H9 (cell line): ENCODE results near the gene HOXB6. TPM values are rescaled to one million over a fixed set of nuclear protein-coding genes. Genes with fewer than 3 reads are reported as not detected.

ENCODE experiments used
- DNase-seq: peaks from one replicate; pipeline ENCODE4 v3.0.0-alpha.2; 2017
- H2AFZ ChIP-seq: one replicate; pipeline ENCODE4 v1.6.1; 2013; ENCODE audit warnings: mild to moderate bottlenecking, low read length, control low read depth, moderate library complexity
- H2AK5ac ChIP-seq: 2 replicates; pipeline ENCODE4 v1.6.1; 2013; ENCODE audit warnings: low read length, control low read depth, mixed read lengths; ENCODE audit not compliant: insufficient read length
- H2BK120ac ChIP-seq: one replicate; pipeline ENCODE4 v1.6.1; 2013; ENCODE audit warnings: low read depth, mild to moderate bottlenecking, low read length, control low read depth, inconsistent platforms; ENCODE audit not compliant: poor library complexity, severe bottlenecking
- H2BK12ac ChIP-seq: 2 replicates; pipeline ENCODE4 v1.6.1; 2013; ENCODE audit warnings: low read length, control low read depth, mixed read lengths, low read depth; ENCODE audit not compliant: insufficient read length
- H2BK15ac ChIP-seq: 2 replicates; pipeline ENCODE4 v1.6.1; 2013; ENCODE audit warnings: low read depth, low read length, control low read depth
- H2BK20ac ChIP-seq: one replicate; pipeline ENCODE4 v1.6.1; 2013; ENCODE audit warnings: low read depth, mild to moderate bottlenecking, low read length, control low read depth, inconsistent platforms; ENCODE audit not compliant: poor library complexity, severe bottlenecking
- H2BK5ac ChIP-seq: 2 replicates; pipeline ENCODE4 v1.6.1; 2013; ENCODE audit warnings: low read length, control low read depth, mixed read lengths; ENCODE audit not compliant: insufficient read length
- H3K14ac ChIP-seq: 2 replicates; pipeline ENCODE4 v1.6.1; 2013; ENCODE audit warnings: low read length, control low read depth; ENCODE audit not compliant: insufficient read depth
- H3K18ac ChIP-seq: 2 replicates; pipeline ENCODE4 v1.6.1; 2013; ENCODE audit warnings: low read depth, mild to moderate bottlenecking, mixed read lengths, low read length, control low read depth; ENCODE audit not compliant: insufficient read length
- H3K23ac ChIP-seq: 2 replicates; pipeline ENCODE4 v1.6.1; 2013; ENCODE audit warnings: low read length, control low read depth, mixed read lengths, low read depth; ENCODE audit not compliant: insufficient read length
- H3K23me2 ChIP-seq: 2 replicates; pipeline ENCODE4 v1.6.1; 2013; ENCODE audit warnings: low read depth, mild to moderate bottlenecking, mixed read lengths, low read length, control low read depth; ENCODE audit not compliant: insufficient read length, poor library complexity, severe bottlenecking
- H3K27ac ChIP-seq: 2 replicates; pipeline ENCODE4 v1.5.1; 2013; ENCODE audit warnings: low read length, control low read depth, mixed read lengths, low read depth; ENCODE audit not compliant: insufficient read length
- H3K27me3 ChIP-seq: 2 replicates; pipeline ENCODE4 v1.6.1; 2013; ENCODE audit warnings: low read length, control low read depth, inconsistent platforms; ENCODE audit not compliant: insufficient read depth
- H3K4ac ChIP-seq: 2 replicates; pipeline ENCODE4 v1.6.1; 2013; ENCODE audit warnings: low read depth, mild to moderate bottlenecking, control low read depth, inconsistent platforms, low read length, moderate library complexity
- H3K4me1 ChIP-seq: 2 replicates; pipeline ENCODE4 v1.6.1; 2013; ENCODE audit warnings: low read length, control low read depth, inconsistent platforms; ENCODE audit not compliant: insufficient read depth
- H3K4me2 ChIP-seq: 2 replicates; pipeline ENCODE4 v1.6.1; 2013; ENCODE audit warnings: low read length, control low read depth, mixed read lengths; ENCODE audit not compliant: insufficient read length, insufficient read depth
- H3K56ac ChIP-seq: 2 replicates; pipeline ENCODE4 v1.6.1; 2013; ENCODE audit warnings: low read depth, mild to moderate bottlenecking, mixed read lengths, low read length, control low read depth; ENCODE audit not compliant: insufficient read length
- H3K79me1 ChIP-seq: 2 replicates; pipeline ENCODE4 v1.6.1; 2013; ENCODE audit warnings: low read depth, mild to moderate bottlenecking, moderate library complexity, low read length, control low read depth, inconsistent platforms; ENCODE audit not compliant: insufficient read depth, poor library complexity, severe bottlenecking
- H3K79me2 ChIP-seq: 2 replicates; pipeline ENCODE4 v1.6.1; 2013; ENCODE audit warnings: low read length, control low read depth, inconsistent platforms; ENCODE audit not compliant: insufficient read depth
- H3K9ac ChIP-seq: 2 replicates; pipeline ENCODE4 v1.6.1; 2013; ENCODE audit warnings: low read length, control low read depth, mixed read lengths; ENCODE audit not compliant: insufficient read length; ENCODE audit errors: extremely low read depth
- H3K9me3 ChIP-seq: one replicate; pipeline ENCODE4 v1.6.1; 2013; ENCODE audit warnings: low read depth, low read length, inconsistent platforms; ENCODE audit not compliant: control insufficient read depth
- H3T11ph ChIP-seq: one replicate; pipeline ENCODE4 v1.6.1; 2013; ENCODE audit warnings: mild to moderate bottlenecking, low read length, control low read depth, inconsistent platforms
- H4K20me1 ChIP-seq: one replicate; pipeline ENCODE4 v1.6.1; 2013; ENCODE audit not compliant: control insufficient read depth, insufficient read length, insufficient read depth
- H4K5ac ChIP-seq: 2 replicates; pipeline ENCODE4 v1.6.1; 2013; ENCODE audit warnings: low read depth, mild to moderate bottlenecking, mixed read lengths, low read length, control low read depth; ENCODE audit not compliant: insufficient read length
- H4K8ac ChIP-seq: replicated peaks from 2 replicates; pipeline ENCODE4 v1.6.1; 2013; ENCODE audit warnings: low read length, control low read depth, mixed read lengths, low read depth; ENCODE audit not compliant: insufficient read length
- H4K91ac ChIP-seq: 2 replicates; pipeline ENCODE4 v1.6.1; 2013; ENCODE audit warnings: low read depth, mild to moderate bottlenecking, moderate library complexity, mixed read lengths, low read length, control low read depth; ENCODE audit not compliant: insufficient read length
- H3K27ac Mint-ChIP-seq, 3 experiments: 2 replicates in 2 of 3; 3 replicates in 1 of 3; pipeline ENCODE4 v1.8.0; 2020 to 2021; ENCODE audit warnings: mixed read lengths in 3 of 3, mild to moderate bottlenecking in 1 of 3, moderate library complexity in 1 of 3
- H3K27me3 Mint-ChIP-seq: 2 replicates; pipeline ENCODE4 v1.8.0; 2021; ENCODE audit warnings: low read depth, mild to moderate bottlenecking, moderate library complexity, mixed read lengths
- H3K36me3 Mint-ChIP-seq, 3 experiments: 2 replicates in 2 of 3; 3 replicates in 1 of 3; pipeline ENCODE4 v1.8.0; 2020 to 2021; ENCODE audit warnings: low read depth in 3 of 3, mixed read lengths in 3 of 3; ENCODE audit not compliant: insufficient read depth in 1 of 3
- H3K4me1 Mint-ChIP-seq, 2 experiments: 2 replicates each; pipeline ENCODE4 v1.8.0; 2020; ENCODE audit warnings: mixed read lengths in 2 of 2
- H3K4me3 Mint-ChIP-seq, 2 experiments: 2 replicates in 1 of 2; 3 replicates in 1 of 2; pipeline ENCODE4 v1.8.0; 2020 to 2021; ENCODE audit warnings: mild to moderate bottlenecking in 2 of 2, mixed read lengths in 2 of 2, moderate library complexity in 1 of 2
- H3K9me3 Mint-ChIP-seq, 2 experiments: 2 replicates in 1 of 2; 3 replicates in 1 of 2; pipeline ENCODE4 v1.8.0; 2020; ENCODE audit warnings: mild to moderate bottlenecking in 2 of 2, mixed read lengths in 2 of 2, moderate library complexity in 1 of 2
- total RNA-seq: library from RNA; stranded (reverse); gene quantifications from 2 replicates; pipeline ENCODE4 v1.2.1, GENCODE V29; 2021
- TF ChIP-seq, protein P1 (sequence below): fragments of 200-600 bp; sonication (generic); conservative IDR thresholded peaks from 3 replicates; pipeline ENCODE4 v1.8.0; 2021; ENCODE audit warnings: antibody characterized with exemption, mild to moderate bottlenecking

Gene HOXB6
- total RNA-seq, 1 experiment from 2014 or later = not detected

DNA sequence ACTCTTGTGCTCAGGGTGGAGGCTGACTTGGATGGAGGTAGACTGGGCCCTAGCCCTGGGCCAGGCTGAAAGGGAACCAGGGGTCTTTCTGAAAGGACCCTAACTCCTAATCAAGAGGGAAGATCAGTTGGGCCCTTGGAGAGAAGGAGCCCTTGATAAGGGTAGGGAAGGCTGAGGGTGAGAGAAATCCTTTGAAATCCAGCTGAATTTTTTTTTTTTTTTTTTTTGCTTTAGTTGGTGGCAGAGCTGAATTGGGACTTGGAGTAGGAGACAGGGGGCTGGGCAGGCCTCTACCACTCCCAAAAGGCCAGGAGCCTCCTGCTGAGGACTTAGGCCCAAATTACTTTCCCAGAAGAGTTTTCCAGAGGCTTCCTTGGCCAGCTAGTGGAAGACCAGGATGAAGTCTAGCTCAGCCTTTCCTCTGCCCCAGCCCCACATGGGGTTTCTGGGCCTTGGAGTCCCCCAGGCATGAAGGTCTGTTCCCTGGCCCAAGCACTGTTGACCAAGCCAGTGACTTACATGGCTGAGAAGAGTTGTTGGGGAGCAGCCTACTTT, 14.1 kb downstream of the HOXB6 start:
- Histone ChIP-seq H4K8ac (no peak overlapping the region), H3K23ac (no peak overlapping the region), H3K9ac (no peak overlapping the region), H4K91ac (no peak overlapping the region), H2BK15ac (no peak overlapping the region), H3K9me3 (no peaks in the 10 kb centered on the region), H3K4me2 (no peak overlapping the region), H2BK120ac (no peak overlapping the region), H3K27ac (no peak overlapping the region), H3K23me2 (no peaks in the 10 kb centered on the region), H3K27me3 (peaks cover 99% of the 10 kb centered on the region), H4K20me1 (no peaks in the 10 kb centered on the region), H3K79me1 (no peaks in the 10 kb centered on the region), H3K4ac (no peak overlapping the region), H3T11ph (no peak overlapping the region), H4K5ac (no peak overlapping the region), H2AFZ (no peak overlapping the region), H2BK5ac (no peak overlapping the region), H2BK20ac (no peak overlapping the region), H2BK12ac (no peak overlapping the region), H3K18ac (no peak overlapping the region), H2AK5ac (no peak overlapping the region), H3K56ac (no peak overlapping the region), H3K14ac (no peak overlapping the region), H3K79me2 (no peaks in the 10 kb centered on the region), H3K4me1 (no peaks in the 10 kb centered on the region)
- peaks cover 100% of the 10 kb centered on the region for H3K27me3 Mint-ChIP-seq
- H3K4me3 Mint-ChIP-seq = no peak overlapping the region
- no peak overlapping the region for H3K27ac Mint-ChIP-seq
- no peak for DNase-seq
- TF ChIP-seq, protein P1, sequence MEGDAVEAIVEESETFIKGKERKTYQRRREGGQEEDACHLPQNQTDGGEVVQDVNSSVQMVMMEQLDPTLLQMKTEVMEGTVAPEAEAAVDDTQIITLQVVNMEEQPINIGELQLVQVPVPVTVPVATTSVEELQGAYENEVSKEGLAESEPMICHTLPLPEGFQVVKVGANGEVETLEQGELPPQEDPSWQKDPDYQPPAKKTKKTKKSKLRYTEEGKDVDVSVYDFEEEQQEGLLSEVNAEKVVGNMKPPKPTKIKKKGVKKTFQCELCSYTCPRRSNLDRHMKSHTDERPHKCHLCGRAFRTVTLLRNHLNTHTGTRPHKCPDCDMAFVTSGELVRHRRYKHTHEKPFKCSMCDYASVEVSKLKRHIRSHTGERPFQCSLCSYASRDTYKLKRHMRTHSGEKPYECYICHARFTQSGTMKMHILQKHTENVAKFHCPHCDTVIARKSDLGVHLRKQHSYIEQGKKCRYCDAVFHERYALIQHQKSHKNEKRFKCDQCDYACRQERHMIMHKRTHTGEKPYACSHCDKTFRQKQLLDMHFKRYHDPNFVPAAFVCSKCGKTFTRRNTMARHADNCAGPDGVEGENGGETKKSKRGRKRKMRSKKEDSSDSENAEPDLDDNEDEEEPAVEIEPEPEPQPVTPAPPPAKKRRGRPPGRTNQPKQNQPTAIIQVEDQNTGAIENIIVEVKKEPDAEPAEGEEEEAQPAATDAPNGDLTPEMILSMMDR = no peak
- no peaks in the 10 kb centered on the region for H3K36me3 Mint-ChIP-seq
- H3K4me1 Mint-ChIP-seq = peaks cover 5 to 22% of the 10 kb centered on the region in 2 experiments
- H3K9me3 Mint-ChIP-seq = peaks cover 7 to 10% of the 10 kb centered on the region in 2 experiments; a peak in 3 of 5 replicates
